Activated T-cell treated with anti-CD3 and anti-CD28 coated beads for 1 hour (primary cell): ENCODE results near the gene CARD19.

ENCODE experiments used
- DNase-seq: peaks from one replicate; pipeline ENCODE4 v3.0.0-alpha.2; 2020; ENCODE audit warnings: low read depth

CARD19 gene

DNA sequence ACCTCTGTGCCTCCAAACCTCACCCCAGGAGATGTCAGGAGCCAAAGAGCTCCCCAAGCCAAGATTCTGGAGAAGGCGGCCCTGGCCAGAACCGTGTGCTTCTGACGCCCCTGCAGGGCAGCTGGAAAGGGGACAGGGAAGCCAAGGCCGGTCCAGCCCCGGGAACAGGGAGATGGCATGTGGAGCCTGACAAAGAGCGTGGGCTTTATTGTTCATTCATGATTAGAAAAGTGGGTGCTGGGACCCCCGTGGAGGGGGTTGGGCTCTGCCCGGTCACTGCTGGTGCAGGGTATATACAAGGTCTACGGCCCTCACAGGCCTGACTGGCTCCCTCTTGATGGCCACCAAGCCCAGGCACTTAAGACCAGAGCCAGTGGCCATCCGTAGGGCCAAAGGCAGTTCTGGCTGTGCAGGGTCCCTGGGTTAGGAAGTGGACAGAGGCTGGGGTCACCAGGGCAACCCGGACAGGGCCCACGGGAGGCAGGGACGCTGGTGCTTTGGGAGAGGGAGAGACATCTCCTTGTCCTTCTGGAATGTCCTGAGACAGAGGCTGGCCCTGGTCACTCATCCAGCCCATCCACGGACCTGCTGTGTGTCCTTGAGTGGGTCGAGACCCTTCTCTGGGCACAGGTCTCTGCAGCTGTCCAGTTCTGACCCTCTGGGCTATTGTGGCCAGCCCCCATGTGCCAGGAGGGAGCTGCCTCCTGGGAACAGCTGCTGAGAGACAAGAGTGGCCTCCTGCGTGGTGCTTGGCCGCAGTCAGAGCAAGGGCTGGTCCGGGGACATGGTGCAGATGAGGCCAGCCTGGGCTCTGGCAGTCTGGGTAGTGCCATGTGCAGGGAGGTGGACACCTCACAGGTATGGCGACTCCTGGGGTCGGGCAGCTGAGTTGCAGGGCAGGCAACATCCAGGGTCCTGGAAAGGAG, 25.6 kb downstream of the CARD19 start:
- DNase-seq, result no peak

DNA sequence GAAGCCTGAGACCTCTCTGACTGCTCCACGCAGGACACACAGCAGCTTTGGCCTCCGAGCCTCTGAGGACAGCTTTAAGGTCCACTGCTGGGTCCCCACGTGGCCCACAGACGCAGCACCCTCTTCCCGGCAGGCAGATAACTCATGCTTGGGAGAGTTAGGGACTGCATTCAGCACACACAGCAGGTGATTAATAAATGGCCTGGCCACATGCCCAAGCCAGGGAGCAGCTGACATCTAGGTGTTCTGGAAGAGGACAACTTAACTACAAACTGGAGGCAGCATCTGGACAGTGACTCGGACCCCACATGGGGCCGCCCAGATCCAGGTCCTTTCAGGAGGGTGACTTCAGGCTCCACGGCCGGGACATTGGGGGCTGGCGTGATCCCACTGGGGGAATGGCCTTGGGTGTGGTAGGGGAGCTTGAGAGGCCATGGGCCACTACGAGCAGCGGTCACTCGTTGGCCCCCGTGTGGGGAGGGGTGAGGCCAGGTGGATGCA, 26.8 kb downstream of the CARD19 start:
- DNase-seq, result no peak

DNA sequence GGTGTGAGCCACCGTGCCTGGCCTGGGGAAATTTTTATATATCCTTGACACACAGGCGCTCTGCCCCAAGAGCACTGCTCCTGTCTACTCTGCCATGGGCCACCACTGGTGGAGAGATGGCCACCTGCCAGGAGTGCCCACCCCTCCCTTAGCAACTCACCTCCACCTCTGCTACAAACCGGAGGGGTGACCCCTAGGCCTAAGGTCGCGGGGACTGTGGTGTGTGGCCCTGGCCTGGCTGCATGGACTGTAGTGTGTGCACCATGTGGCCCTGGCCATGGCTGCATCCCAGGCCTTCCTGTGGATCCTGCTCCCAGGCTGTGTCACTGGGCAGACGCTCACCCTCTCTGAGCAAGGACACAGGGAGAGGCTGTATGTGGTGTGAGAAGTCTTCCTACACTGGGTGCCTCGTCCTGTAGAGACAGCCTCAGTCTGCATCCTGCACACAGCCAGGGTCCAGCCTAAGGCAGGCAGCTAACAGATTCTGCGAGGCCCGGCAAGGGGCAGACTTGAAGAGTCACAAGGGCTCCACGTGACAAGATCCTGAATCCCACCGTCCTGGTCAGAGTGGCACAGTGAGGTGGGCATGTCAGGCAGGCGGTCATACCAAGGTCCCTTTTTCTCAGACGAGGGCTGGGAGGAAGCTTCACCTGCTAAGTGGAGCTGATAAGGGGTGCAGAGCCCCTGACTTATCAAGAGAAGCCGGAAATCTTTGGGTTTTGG, 27.7 kb downstream of the CARD19 start:
- DNase-seq, result no peak

DNA sequence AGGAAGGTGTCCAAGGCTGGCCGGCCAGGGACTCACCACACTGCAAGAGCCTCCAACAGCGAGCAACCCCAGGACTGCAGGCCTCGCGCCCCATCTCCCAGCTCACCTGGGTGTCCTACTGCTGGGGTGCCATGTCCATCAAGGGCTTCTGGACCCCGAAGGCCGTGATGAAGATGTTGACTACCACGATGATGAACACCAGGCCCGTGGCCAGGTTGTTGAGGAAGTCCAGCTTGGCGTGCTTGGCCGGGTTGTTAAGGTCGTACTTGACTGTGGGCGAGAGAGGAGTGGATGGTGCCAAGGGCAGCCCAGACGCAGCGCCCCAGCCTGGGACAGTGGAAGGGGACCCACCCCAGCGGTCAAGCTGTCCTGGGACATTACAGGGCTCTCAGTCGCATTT, 28.8 kb downstream of the CARD19 start:
- DNase-seq, result no peak

DNA sequence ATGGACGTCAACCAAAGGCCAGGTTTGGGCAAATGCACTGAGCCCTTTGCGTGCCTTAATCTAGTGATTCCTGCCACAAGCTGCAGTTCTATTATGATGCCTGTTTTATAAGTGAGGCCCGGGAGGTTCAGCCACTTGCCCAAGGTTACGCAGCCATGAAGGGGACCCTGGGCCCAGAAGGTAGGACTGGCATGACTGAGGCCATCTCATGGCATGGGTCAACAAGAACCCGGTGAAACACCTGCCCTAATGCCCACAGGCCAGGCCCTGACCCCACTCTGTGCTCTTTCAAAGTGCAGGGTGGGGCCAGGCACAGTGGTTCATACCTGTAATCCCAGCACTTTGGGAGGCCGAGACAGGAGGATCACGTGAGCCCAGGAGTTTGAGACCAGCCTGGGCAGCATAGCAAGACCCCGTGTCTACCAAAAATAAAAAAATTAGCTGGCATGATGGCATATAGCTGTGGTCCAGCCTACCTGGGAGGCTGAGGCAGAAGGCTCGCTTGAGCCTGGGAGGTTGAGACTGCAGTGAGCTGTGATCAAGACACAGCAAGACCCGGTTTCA, 29.4 kb downstream of the CARD19 start:
- no peak for DNase-seq

DNA sequence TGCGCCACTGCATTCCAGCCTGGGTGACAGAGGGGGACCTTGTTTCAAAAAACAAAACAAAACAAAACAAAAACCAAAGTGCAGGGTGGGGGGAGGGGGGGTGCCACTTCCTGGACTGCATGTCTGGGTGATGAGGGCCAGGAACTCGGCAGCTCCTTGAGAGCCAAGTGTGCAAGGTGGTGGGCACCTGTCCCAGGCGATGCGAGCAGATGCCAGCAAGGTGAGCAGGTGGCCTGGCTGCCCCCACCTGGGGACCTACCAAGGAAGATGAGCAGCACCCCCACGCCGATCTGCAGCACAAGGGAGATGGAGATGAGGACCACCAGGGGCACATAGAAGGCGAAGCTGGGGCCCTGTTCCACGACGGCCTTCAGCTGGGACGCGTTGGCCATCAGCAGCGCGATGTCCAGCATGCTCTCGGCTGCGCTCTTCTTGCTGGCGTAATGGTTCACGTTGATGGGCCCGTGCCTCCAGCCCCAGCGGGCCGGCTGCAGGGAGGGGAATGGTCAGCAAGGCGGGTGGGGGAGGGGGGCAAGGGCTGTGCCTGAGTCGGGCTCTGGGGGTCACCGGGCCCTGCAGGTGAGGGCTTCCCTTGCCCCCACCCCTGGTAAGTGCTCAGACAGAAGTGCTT, 30.2 kb downstream of the CARD19 start:
- DNase-seq, result no peak

DNA sequence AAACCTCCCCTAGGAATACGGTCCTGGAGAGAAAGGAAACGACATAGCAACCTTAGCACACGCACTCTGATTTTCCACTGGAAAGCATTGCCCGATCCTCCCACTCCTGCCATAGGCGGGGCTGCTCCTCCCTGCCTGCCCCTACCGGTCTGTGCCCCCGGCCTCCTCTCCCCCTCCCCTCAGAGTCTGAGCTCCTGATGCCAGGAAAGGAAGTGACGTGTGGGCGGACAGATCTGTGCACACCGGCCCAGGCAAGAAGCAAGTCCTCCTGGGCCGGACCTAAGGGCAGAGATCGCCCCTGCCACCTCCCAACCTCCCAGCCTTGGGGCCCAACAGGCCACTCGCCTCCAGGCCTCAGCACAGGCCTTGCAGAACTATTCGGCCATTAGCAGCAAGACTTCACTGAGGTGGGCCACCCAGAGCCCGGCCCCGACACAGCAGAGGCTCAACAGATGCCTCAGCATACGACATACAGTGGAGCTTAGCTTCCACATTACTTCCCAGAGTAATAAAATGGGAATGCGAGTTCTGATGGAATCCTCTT, 30.9 kb downstream of the CARD19 start:
- DNase-seq, result no peak

DNA sequence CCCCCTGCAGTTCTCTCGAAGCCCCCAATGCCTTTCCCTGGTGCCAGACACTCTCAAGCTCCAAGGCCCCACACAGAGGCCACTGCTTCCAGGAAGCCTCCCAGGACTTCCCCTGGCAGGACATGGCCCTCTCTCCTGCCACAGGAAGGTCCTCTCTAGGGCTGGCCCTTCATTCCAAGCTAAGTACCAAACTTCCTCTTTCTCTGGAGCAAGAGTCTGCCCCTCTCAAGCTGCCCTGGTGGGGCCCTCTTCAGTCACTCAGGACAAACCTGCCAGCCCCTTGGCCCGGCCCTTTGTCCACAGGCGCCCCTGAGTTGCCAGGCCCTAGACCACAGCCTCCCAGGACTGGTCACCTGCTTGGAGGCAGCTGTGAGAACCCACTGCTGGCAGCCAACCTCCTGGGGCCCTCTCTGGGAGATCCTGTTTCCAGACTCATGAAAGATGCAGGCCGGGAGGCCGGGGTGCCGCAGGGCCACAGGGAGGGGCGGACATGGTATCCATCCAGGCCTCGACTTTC, 31.4 kb downstream of the CARD19 start:
- DNase-seq, result no peak

DNA sequence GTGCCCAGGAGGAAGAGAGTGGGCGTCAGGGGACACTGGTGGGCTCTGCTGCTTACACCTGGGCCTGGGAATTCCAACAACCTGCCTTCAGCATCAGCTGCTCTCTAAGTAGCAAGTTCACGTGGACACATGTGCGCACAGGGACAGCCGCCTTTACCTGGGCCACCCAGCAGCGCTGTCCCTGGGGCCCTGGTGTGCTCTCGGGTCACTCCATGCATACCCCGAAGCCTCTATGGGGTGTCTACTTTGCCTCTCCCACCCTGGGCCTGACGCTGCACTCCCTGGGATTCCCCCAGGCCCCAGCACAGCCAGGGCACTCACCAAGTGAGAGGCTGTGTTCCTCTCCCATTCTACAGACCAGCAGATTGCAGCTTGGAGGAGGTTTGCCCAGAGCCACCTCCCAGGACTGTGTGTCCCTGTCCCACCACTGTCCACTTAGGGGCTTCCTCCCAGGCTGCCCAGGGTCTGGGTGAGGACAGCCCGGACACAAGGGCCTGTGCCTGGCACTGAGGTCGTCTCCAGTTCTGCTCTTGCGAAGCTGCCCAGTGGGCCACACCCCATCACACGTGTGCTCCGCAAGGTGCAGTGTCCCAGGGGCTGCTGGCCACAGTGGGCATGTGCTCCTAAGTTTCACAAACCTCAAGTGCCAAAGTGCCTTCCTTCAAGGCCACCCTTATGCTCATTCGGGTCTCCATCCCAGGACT, 32.1 kb downstream of the CARD19 start:
- DNase-seq, result no peak

DNA sequence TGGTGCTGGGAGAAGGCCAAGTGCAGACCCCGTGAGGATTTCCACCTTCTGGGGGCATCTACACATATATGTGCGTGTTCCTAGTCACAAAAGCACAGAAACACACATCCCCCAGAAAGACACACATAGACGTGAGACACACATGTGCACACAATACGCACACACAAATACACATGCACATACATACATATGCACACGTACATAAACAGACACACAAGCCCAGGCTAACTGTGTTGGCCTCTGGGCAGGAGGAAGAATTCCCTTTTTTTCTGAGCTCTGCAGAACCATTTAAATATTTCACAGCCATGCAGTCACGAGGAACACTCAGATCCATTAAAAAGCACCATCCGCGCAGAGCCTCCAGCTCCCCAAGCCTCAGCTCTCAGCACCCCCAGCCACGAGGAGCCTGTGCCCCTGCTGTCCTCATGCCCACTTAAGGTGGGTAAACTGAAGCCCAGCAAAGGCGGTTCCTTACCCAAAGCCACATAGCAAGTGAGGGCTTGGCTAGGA, 32.8 kb downstream of the CARD19 start:
- no peak for DNase-seq

DNA sequence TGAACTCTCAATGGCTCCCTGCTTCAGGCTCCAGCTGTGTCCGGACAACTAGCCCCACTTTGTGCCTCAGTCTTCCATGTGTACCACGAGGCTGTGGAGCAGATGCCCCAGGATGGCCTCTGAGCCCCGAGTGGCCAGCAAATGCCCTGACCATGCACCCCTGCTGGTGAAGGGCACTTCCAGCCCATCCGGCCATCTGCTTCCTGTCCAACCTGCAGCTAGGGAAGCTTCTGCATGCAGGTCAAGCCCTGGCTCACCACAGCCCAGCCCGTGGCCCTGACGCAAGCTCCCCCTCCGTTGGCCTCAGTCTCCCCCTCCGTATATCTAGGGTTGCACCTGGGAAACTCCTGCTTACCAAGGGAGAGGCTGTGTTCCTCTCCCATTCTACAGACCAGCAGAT, 33.3 kb downstream of the CARD19 start:
- no peak for DNase-seq

DNA sequence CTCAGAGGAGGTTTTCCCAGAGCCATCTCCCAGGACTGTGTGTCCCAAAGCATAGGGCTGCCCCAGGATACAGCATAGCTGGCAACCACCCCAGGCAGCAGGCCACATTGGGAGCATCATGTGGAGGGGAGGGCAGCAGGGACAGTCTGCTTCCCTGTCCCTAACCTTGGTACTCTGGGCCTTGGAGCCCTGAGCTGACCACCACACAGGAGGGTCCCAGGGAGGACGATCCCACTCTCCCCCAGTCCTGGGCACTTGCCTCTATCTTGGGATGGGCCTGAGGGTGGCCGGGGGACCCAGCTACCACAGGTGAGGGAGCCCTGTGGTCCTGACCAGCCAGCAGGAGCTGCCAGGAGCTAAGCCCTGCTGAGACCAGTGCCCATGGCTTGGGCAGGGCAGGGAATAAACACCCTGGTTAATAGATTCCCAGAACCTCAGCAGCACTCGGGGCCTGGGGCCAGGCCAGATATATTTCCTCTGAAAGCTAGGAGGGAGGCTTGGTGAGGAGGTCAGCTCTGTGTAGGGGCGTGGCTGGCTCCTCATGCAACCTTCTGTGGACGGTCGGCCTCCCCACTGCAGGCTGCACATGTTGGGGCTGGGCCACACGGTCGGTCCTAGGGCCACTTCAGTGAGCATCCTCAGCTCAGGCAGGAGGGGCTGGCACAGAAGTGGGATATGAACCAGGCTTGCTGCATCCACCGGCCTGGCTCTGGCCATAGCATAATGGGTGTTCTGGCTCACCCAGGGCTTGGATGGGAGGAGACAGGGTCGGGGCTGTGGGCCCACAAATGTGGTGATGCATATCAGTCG, 33.9 kb downstream of the CARD19 start:
- no peak for DNase-seq

DNA sequence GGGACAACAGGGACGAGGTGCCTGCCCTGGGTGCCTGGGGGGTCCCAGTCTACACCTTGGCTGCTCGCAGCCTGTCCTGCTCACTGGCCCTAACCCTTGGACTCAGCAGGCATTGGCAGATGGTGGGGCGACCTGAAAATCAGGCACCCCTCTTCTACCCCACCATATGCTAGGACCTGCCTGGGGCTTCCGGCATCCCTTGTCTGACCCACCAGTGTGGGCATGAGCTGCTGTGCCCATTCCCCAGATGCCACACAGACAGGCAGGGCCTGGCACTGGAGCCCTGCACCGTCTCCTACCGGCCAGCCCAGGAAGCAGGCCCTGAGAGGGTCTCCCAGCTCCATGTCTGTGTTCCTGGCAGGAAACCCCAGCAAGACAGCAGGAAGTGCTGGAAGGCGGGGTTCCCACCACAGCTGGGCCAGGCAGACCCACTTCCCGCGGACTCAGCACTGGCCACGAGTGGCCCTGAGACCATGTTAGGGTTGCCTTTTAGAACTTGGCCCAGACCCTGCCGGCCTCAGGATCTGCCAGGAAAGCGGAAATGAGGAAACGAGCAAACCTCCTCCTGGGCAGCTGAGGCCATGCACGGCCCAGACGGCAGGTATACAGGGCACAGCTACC, 35.0 kb downstream of the CARD19 start:
- no peak for DNase-seq

DNA sequence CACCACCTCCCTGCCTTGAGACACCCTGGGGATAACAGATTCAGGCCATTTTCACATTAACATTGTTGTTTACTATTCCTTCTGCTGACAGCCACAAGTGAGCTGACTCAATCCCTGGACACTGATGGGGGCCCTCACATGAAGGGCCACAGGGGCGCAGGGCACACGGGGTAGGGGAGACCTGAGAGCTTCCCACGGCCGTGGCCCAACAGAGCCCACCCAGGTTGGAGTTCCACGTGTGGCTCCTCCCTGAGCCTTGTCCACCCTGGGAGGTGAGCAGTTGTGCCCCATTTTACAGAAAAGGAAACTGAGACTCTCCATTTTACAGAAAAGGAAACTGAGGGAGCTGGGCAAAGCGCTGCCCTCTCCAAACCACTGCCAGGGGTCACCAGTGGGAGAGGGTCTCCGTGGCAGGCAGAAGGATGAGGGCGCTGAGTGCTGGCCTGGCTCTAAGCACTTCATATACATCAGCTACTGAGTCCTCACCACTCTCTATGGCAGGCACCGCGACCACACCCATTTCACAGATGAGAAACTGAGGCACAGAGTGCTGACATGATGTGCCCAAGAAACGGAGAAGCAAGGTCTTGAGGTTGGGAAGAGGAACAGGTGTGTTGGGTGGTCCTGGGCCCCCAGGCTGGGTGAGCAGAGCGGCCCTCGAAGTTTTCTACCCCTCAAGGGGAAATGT, 35.7 kb downstream of the CARD19 start:
- DNase-seq, result no peak

DNA sequence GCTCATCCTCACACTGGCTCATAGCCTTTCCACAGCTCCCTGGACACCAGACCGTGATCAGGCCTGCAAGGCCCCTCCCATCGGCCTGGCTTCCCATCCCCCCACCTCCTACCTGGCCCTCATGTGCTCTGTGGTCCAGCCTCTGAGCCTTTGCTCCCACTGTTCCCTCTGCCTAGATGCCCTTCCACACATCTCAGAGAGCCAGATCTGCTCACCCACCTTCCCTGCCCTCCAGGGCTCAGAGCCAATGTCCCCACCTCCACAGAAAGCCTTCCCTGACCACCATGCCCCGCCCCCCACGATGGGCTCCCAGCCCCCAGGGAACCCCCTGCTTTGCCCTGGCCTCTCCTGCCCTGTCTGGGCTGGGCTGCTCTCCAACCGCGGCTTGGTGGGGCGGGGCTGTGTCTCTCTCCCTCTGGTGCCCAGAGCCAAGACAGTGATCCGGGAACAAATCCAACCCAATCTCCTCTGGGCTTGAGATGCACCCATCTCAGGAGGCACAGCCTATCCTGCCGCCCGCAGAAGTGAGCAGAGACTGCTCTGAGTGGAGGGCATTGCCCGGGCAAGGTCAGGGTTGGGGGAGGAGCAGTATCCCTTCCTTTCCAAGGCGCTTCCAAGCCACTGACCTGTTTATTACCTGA, 36.4 kb downstream of the CARD19 start:
- no peak for DNase-seq

DNA sequence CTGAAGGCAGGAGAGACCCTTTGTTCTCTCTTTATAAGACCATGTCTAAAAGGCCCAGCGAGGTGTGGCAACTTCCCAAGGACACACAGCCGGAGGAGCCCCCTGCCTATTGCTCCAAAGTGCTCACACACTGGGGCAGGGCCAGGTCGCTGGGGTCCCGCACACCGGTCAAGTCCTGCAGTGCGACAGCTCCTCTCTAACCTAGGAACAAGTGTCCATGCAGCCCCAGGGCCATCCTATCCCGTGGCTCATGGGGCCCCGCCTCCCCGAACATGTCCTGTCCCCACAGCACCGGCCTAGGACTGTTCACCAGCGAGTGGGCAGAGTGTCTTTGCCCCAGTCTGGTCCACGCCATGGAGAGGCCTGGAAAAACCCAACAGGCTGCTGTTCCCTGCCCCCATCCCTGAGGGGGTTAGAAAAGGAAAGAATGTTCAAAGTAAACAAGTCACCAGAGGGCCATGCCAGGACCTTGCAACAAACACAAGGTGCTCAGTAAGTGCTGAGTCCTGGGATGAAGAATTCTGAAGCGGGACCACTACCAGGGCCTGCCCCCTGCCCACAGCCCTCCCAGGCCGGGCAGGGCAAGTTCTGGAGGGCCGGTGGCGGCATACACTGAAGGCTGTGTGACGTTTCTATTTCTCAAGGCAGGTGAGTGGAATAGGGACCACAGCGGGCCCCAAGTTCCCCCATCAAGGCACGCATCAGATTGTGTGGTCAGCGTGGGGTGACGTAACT, 37.1 kb downstream of the CARD19 start:
- DNase-seq, result no peak

DNA sequence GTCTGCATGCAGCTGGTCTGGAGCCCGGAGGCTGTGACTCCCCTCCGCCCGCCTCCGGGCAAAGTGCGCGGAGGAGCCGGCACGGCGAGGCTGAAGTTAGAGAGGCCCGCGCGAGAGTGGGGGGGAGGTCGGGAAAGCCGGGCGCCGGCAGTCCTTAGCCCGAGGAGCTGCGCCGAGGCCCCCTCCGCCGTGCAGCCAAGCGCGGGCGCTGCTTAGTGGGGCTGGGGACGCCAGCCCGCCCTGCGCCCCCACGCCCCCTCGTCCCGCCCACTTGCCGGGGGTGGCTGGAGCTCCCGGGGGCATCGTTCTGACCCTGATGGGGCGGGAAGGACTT, 37.6 kb downstream of the CARD19 start:
- no peak for DNase-seq
